ENCODE measurements around the gene NUCKS1.

NUCKS1 gene

DNA sequence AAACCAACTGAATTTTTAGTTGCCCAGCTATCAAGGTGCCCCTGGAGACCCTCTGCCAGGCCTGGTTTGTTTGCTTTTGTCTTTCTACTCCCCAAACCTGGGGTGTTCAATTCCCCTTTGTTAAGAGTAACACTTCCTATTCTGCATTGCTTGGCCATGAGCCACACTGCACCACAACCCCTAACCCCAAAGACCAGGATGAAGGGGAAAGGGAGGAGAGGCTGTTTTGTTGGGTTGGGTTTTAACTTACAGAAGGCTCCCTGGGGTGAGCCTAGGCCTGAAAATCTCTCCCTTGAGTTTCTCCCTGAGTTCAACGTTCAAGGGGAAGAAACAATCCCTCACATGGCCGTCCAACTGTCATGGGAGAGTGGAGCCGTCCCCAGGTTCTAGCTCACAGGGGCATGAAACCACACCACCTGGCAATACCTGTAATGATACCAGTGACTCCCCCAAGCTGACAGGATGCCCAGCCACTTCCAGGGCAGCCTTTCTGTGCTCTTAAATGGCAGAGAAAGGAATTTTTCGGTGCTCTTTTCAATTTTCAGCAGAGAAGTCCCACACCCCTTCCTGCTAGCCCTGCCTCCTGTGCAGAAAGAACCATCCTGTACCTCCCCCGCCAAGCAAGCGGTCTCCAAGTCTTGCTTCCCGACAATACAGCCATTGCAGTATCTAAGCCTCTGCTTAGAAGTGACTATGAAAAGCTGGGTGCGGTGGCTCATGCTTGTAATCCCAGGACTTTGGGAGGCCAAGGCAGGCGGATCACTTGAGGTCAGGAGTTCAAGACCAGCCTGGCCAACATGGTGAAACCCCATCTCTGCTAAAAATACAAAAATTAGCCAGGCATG, 84.6 kb downstream of the NUCKS1 start:
- no peaks in the 10 kb centered on the region for H3K9me2 ChIP-seq (replicated peaks; ENCODE audit: insufficient read depth, low read length)
- no peaks in the 10 kb centered on the region for H4K20me1 ChIP-seq (ENCODE audit: low read depth, low read length)
- peak overlapping the region; percentile 48 for H3K9ac ChIP-seq (ENCODE audit: low read length)
- no peaks in the 10 kb centered on the region for H3K36me3 ChIP-seq (ENCODE audit: low read length)
- peaks cover 20% of the 10 kb centered on the region for H3K79me2 ChIP-seq (ENCODE audit: insufficient read depth, low read length)
- peak overlapping the region; percentile 85 for H3K4me2 ChIP-seq (ENCODE audit: low read depth, low read length, poor library complexity, severe bottlenecking)
- H2AFZ ChIP-seq (ENCODE audit: low read depth, low read length, severe bottlenecking) = no peak overlapping the region
- TF ChIP-seq CTCF (IDR thresholded peaks at IDR 0.05; ENCODE audit: insufficient read depth, low read length, poor library complexity, severe bottlenecking) (no peak), EZH2phosphoT487 (conservative IDR thresholded peaks at IDR 0.05; ENCODE audit: low read length) (no peak)
- no peaks in the 10 kb centered on the region for H3K27me3 ChIP-seq (ENCODE audit: low read length)
- H3K27ac ChIP-seq (ENCODE audit: low read depth, low read length) = peak overlapping the region; percentile 94
- peaks cover 48% of the 10 kb centered on the region for H3F3A ChIP-seq (ENCODE audit: insufficient read depth)
- H3K4me3 ChIP-seq (ENCODE audit: insufficient read depth, low read length, poor library complexity, severe bottlenecking) = peak overlapping the region; percentile 39
- H3K9me3 ChIP-seq (ENCODE audit: insufficient read depth, low read length) = no peaks in the 10 kb centered on the region

GRCh38 chr1:205664399-205665017, 85.5 kb downstream of the NUCKS1 start:
- Histone ChIP-seq H3K79me2 (ENCODE audit: insufficient read depth, low read length) (peaks cover 14% of the 10 kb centered on the region), H3K4me2 (ENCODE audit: low read depth, low read length, poor library complexity, severe bottlenecking) (peak overlapping the region; percentile 85), H3F3A (ENCODE audit: insufficient read depth) (peaks cover 39% of the 10 kb centered on the region), H3K9me2 (replicated peaks; ENCODE audit: insufficient read depth, low read length) (no peaks in the 10 kb centered on the region), H4K20me1 (ENCODE audit: low read depth, low read length) (no peaks in the 10 kb centered on the region), H3K9me3 (ENCODE audit: insufficient read depth, low read length) (no peaks in the 10 kb centered on the region), H3K4me3 (ENCODE audit: insufficient read depth, low read length, poor library complexity, severe bottlenecking) (peak overlapping the region; percentile 4), H3K9ac (ENCODE audit: low read length) (peak overlapping the region; percentile 48), H3K27me3 (ENCODE audit: low read length) (no peaks in the 10 kb centered on the region), H2AFZ (ENCODE audit: low read depth, low read length, severe bottlenecking) (no peak overlapping the region), H3K27ac (ENCODE audit: low read depth, low read length) (peak overlapping the region; percentile 94), H3K36me3 (ENCODE audit: low read length) (no peaks in the 10 kb centered on the region)
- TF ChIP-seq EZH2phosphoT487 (conservative IDR thresholded peaks at IDR 0.05; ENCODE audit: low read length) = no peak
- no peak for TF ChIP-seq CTCF (IDR thresholded peaks at IDR 0.05; ENCODE audit: insufficient read depth, low read length, poor library complexity, severe bottlenecking)

DNA sequence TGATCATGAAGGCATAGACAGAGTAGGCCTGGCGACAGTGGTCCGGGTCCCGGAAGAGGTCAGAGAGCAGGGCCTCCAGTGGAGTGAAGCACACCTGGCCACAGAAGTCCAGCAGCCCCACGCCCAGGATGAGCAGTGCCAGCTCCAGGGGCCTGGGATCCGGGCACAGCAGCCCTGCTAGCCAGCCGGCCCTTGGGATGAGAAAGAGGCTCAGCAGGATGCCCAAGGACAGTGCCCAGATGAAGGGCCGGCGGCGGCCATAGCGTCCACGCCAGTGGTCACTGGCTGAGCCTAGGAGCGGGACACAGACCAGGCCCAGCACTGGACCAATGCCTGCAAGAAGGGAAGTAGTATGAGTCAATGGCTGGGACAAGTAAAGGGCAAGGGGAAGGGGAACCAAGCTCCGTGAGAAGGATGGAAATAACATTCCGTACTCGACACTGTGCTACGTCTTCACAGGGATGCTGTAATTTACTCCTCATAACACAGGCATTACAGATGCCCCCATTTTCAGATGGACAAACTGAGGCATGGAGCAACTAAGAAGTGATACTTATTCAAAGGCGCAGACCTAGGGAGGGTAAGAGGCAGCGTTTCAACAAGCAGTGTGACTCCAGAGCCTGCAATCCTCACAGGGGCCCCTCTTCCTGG, 86.6 kb downstream of the NUCKS1 start:
- TF ChIP-seq CTCF (IDR thresholded peaks at IDR 0.05; ENCODE audit: insufficient read depth, low read length, poor library complexity, severe bottlenecking) = no peak
- no peak for TF ChIP-seq EZH2phosphoT487 (conservative IDR thresholded peaks at IDR 0.05; ENCODE audit: low read length)
- H3K79me2 ChIP-seq (ENCODE audit: insufficient read depth, low read length) = peaks cover 9% of the 10 kb centered on the region
- peaks cover 28% of the 10 kb centered on the region for H3F3A ChIP-seq (ENCODE audit: insufficient read depth)
- H3K4me3 ChIP-seq (ENCODE audit: insufficient read depth, low read length, poor library complexity, severe bottlenecking) = no peak overlapping the region
- H3K9me3 ChIP-seq (ENCODE audit: insufficient read depth, low read length) = no peaks in the 10 kb centered on the region
- H3K27me3 ChIP-seq (ENCODE audit: low read length) = no peaks in the 10 kb centered on the region
- H3K4me2 ChIP-seq (ENCODE audit: low read depth, low read length, poor library complexity, severe bottlenecking) = no peak overlapping the region
- no peaks in the 10 kb centered on the region for H3K9me2 ChIP-seq (replicated peaks; ENCODE audit: insufficient read depth, low read length)
- no peaks in the 10 kb centered on the region for H3K36me3 ChIP-seq (ENCODE audit: low read length)
- peak overlapping the region; percentile 94 for H3K27ac ChIP-seq (ENCODE audit: low read depth, low read length)
- no peaks in the 10 kb centered on the region for H4K20me1 ChIP-seq (ENCODE audit: low read depth, low read length)
- H2AFZ ChIP-seq (ENCODE audit: low read depth, low read length, severe bottlenecking) = no peak overlapping the region
- no peak overlapping the region for H3K9ac ChIP-seq (ENCODE audit: low read length)
